GM12878 (cell line): ENCODE data around the gene NR1D1. TPM values are rescaled to one million over a fixed set of nuclear protein-coding genes. Genes with fewer than 3 reads are reported as not detected.

Source experiments
- ATAC-seq: fragments of 200-7000 bp; cut with Tn5 transposase; 3 replicates; pipeline ENCODE4 v1.9.1; 2020; ENCODE audit warnings: mild to moderate bottlenecking, moderate library complexity
- BruUV-seq: library from RNA; stranded (reverse); fragments of 400-500 nt; replicated peaks from 2 replicates; lab custom pipeline; 2021; lab: Mats Ljungman, UMichigan
- CTCF ChIA-PET: fragments of 300-600 bp; sonication (Branson Sonifier 250); formaldehyde crosslinking; extraction: SDS; loops from one replicate; lab custom pipeline; 2021; ENCODE audit warnings: inconsistent platforms; lab: Yijun Ruan, JAX
- POLR2A ChIA-PET: fragments of 350-600 bp; formaldehyde crosslinking; extraction: SDS; loops from one replicate; lab custom pipeline; 2021; ENCODE audit warnings: inconsistent platforms; lab: Charles Lee
- RAD21 ChIA-PET: fragments of 300-600 bp; sonication (Branson Sonifier 250); formaldehyde crosslinking; loops from one replicate; lab custom pipeline; 2023; ENCODE audit warnings: antibody characterized with exemption; ENCODE audit not compliant: unreplicated experiment; lab: Charles Lee
- SMC1A ChIA-PET: fragments of 300-600 bp; sonication (Branson Sonifier 250); formaldehyde crosslinking; loops from one replicate; lab custom pipeline; 2023; ENCODE audit not compliant: unreplicated experiment, uncharacterized antibody; lab: Charles Lee
- DNase-seq: peaks from one replicate; pipeline ENCODE4 v3.0.0-alpha.2; 2011; ENCODE audit warnings: low read depth, low spot score
- FAIRE-seq: peaks from 3 replicates; lab custom pipeline; 2011; peaks lifted over from hg19 to GRCh38; lab: Jason Lieb, UNC
- H2AFZ ChIP-seq: 2 replicates; pipeline ENCODE4 v1.6.0; 2011; ENCODE audit warnings: low read depth, low read length, control low read depth; ENCODE audit not compliant: control insufficient read depth
- H3K27ac ChIP-seq: 2 replicates; pipeline ENCODE4 v1.5.1; 2011; ENCODE audit warnings: control low read depth; ENCODE audit not compliant: control insufficient read depth, insufficient read depth
- H3K27me3 ChIP-seq, 2 experiments: replicated peaks in 1 of 2; 2 replicates each; pipeline versions ENCODE4 v1.6.0 to v1.6.1; 2011; ENCODE audit warnings: low read length in 1 of 2; ENCODE audit not compliant: control insufficient read depth in 2 of 2, insufficient read depth in 2 of 2
- H3K36me3 ChIP-seq, 2 experiments: 2 replicates each; pipeline ENCODE4 v1.5.1; 2011; ENCODE audit warnings: low read length in 1 of 2; ENCODE audit not compliant: control insufficient read depth in 2 of 2, insufficient read depth in 2 of 2
- H3K4me1 ChIP-seq: 2 replicates; pipeline ENCODE4 v1.6.1; 2011; ENCODE audit warnings: mild to moderate bottlenecking, low read length, moderate library complexity, mixed read lengths; ENCODE audit not compliant: control insufficient read depth, insufficient read depth
- H3K4me2 ChIP-seq: 2 replicates; pipeline ENCODE4 v1.6.0; 2011; ENCODE audit warnings: control low read depth; ENCODE audit not compliant: control insufficient read depth, insufficient read depth
- H3K4me3 ChIP-seq: fragments of 200-600 bp; sonication (generic); 2 replicates; pipeline ENCODE4 v1.5.1; 2016
- H3K79me2 ChIP-seq: 2 replicates; pipeline ENCODE4 v1.6.0; 2011; ENCODE audit warnings: low read length; ENCODE audit not compliant: control insufficient read depth, insufficient read depth
- H3K9ac ChIP-seq: 2 replicates; pipeline ENCODE4 v1.8.0; 2011; ENCODE audit warnings: low read length, control low read depth, mixed read lengths; ENCODE audit not compliant: control insufficient read depth, insufficient read depth
- H3K9me3 ChIP-seq: replicated peaks from 3 replicates; pipeline ENCODE4 v1.5.1; 2011; ENCODE audit warnings: mild to moderate bottlenecking, low read length; ENCODE audit not compliant: control insufficient read depth, insufficient read depth
- H4K20me1 ChIP-seq: 2 replicates; pipeline ENCODE4 v1.6.0; 2011; ENCODE audit not compliant: control insufficient read depth, insufficient read depth
- CHD1 ChIP-seq: IDR thresholded peaks from 2 replicates; pipeline ENCODE4 v1.6.1; 2012; ENCODE audit warnings: low read depth, low read length, improper control_type of control experiment
- EP300 ChIP-seq, 2 experiments: fragments of 150-350 bp in 1 of 2; IDR thresholded peaks; 2 replicates each; pipeline ENCODE4 v1.6.1; 2011 to 2012; ENCODE audit warnings: low read depth in 2 of 2, low read length in 2 of 2, borderline replicate concordance in 1 of 2, improper control_type of control experiment in 1 of 2, inconsistent platforms in 1 of 2; ENCODE audit not compliant: control insufficient read depth in 1 of 2
- GABPA ChIP-seq: IDR thresholded peaks from 2 replicates; pipeline ENCODE4 v1.6.1; 2014; ENCODE audit warnings: antibody characterized with exemption, low read depth, mild to moderate bottlenecking, inconsistent platforms
- HCFC1 ChIP-seq: fragments of 150-350 bp; IDR thresholded peaks from 2 replicates; pipeline ENCODE4 v1.6.1; 2014; ENCODE audit warnings: low read length
- HDAC2 ChIP-seq: fragments of 200-600 bp; sonication (generic); IDR thresholded peaks from 2 replicates; pipeline ENCODE4 v1.6.1; 2017
- KLF5 ChIP-seq: fragments of 450-650 bp; IDR thresholded peaks from 2 replicates; pipeline ENCODE4 v1.6.1; 2014; ENCODE audit warnings: mild to moderate bottlenecking; ENCODE audit not compliant: partially characterized antibody
- MTA3 ChIP-seq: IDR thresholded peaks from 2 replicates; pipeline ENCODE4 v1.6.1; 2012; ENCODE audit warnings: low read length, inconsistent platforms, borderline replicate concordance
- MYB ChIP-seq: fragments of 150-350 bp; IDR thresholded peaks from 2 replicates; pipeline ENCODE4 v1.6.1; 2014; ENCODE audit warnings: mild to moderate bottlenecking, low read depth, low read length, borderline replicate concordance
- NR2F1 ChIP-seq: fragments of 450-650 bp; conservative IDR thresholded peaks from 2 replicates; pipeline ENCODE4 v1.6.1; 2017; ENCODE audit warnings: mild to moderate bottlenecking
- PAX8 ChIP-seq: fragments of 450-650 bp; IDR thresholded peaks from 2 replicates; pipeline ENCODE4 v1.6.1; 2017; ENCODE audit warnings: mild to moderate bottlenecking, moderate library complexity
- REST ChIP-seq: IDR thresholded peaks from 2 replicates; pipeline ENCODE4 v1.6.1; 2012; ENCODE audit warnings: mild to moderate bottlenecking, low read depth, low read length
- SIN3A ChIP-seq: IDR thresholded peaks from 2 replicates; pipeline ENCODE4 v1.6.1; 2012; ENCODE audit warnings: low read depth, low read length, improper control_type of control experiment
- SKIL ChIP-seq: fragments of 450-650 bp; IDR thresholded peaks from 2 replicates; pipeline ENCODE4 v1.6.1; 2017; ENCODE audit warnings: mild to moderate bottlenecking, low read depth, inconsistent platforms; ENCODE audit not compliant: poor library complexity, severe bottlenecking
- SPI1 ChIP-seq: IDR thresholded peaks from 2 replicates; pipeline ENCODE4 v1.6.1; 2011; ENCODE audit warnings: low read depth, mild to moderate bottlenecking, low read length, moderate library complexity, borderline replicate concordance; ENCODE audit not compliant: insufficient read depth
- TARDBP ChIP-seq: IDR thresholded peaks from 2 replicates; pipeline ENCODE4 v1.6.1; 2016; ENCODE audit warnings: borderline replicate concordance
- YBX1 ChIP-seq: fragments of 450-650 bp; IDR thresholded peaks from 2 replicates; pipeline ENCODE4 v1.6.1; 2016; ENCODE audit warnings: antibody characterized with exemption
- ZBTB33 ChIP-seq: fragments of 450-650 bp; IDR thresholded peaks from 2 replicates; pipeline ENCODE4 v1.6.1; 2017; ENCODE audit warnings: mild to moderate bottlenecking
- WGBS: methylation state at CpG from one replicate; pipeline ENCODE4 v1.1.6; 2016; ENCODE audit warnings: low lambda C conversion rate; ENCODE audit not compliant: insufficient replicate concordance, insufficient coverage; ENCODE audit errors: missing lambda C conversion rate; 5-methylcytosine and 5-hydroxymethylcytosine counted together
- in situ Hi-C: fragments of 300-500 bp; cut with MboI; formaldehyde crosslinking; loops from 9 replicates; pipeline ENCODE4 v1.14.3; 2018; ENCODE audit warnings: mixed read lengths
- intact Hi-C: fragments of 100-400 bp; cut with micrococcal nuclease; formaldehyde crosslinking; loops from one replicate; pipeline ENCODE4 v1.14.2; 2022; ENCODE audit not compliant: unreplicated experiment
- polyA plus RNA-seq, 11 experiments: library from polyadenylated mRNA; depleted of rRNA in 4 of 11; unstranded in 6 of 11; stranded (reverse) in 5 of 11; fragments of >200 nt; fragmentation: Nextera tagmentation in 4 of 11; fragmentation: Illumina TruSeq in 1 of 11; extraction: Ambion mirVana in 4 of 11; extraction: Trizol in 1 of 11; gene quantifications; 1 replicate in 1 of 11; 2 replicates in 10 of 11; pipeline versions ENCODE4 v1.2.1 to v1.2.3, GENCODE V29; 2011 to 2016; ENCODE audit warnings: inconsistent platforms in 2 of 11, missing spikeins in 2 of 11, low read depth in 1 of 11
- total RNA-seq, 4 experiments: library from RNA; depleted of rRNA in 3 of 4; stranded (reverse); fragments of >200 nt in 3 of 4; fragmentation: Illumina TruSeq in 1 of 4; extraction: Trizol in 1 of 4; gene quantifications; 2 replicates each; pipeline versions ENCODE4 v1.2.1 to v1.2.3, GENCODE V29; 2013 to 2021

NR1D1 gene
- total and polyA plus RNA-seq, 10 of the 15 experiments (the other 5 are each of a cell fraction or from before 2014, with no cell fraction given) = 0.10 to 3.4 (median 0.94) TPM

- RAD21 ChIA-PET = interaction anchor here (0.6 to 3.8 kb wide), 11 partner anchors 11 to 381 kb away, joined by 3 to 32 read pairs (median 4); no protein-coding TSS in a partner anchor
- WGBS = 1% methylated on average over 14 of the region's 14 CpGs
- ATAC-seq (peak; percentile 20), FAIRE-seq (no peak), DNase-seq (no peak)
- CTCF ChIA-PET = interaction anchor here (0.6 to 4.1 kb wide), 10 partner anchors 9 to 278 kb away, joined by 3 to 45 read pairs (median 5); partner anchors contain the start of genes MSL1 and TOP2A
- POLR2A ChIA-PET = interaction anchor here (0.5 to 4.9 kb wide), 10 partner anchors 8 to 186 kb away, joined by 3 to 45 read pairs (median 4); partner anchors contain the start of genes MSL1 and NR1D1
- Histone ChIP-seq H3K27ac (peak overlapping the region; percentile 97), H3K79me2 (peaks cover 36% of the 10 kb centered on the region), H4K20me1 (no peaks in the 10 kb centered on the region), H3K9me3 (no peaks in the 10 kb centered on the region; the same call in 2 of the 3 replicates), H3K27me3 (no peaks in the 10 kb centered on the region), H3K4me3 (peak overlapping the region; percentile 76), H2AFZ (peak overlapping the region; percentile 92), H3K4me1 (peaks cover 2% of the 10 kb centered on the region; the same call in 1 of the 2 replicates), H3K36me3 (peaks cover 1 to 19% of the 10 kb centered on the region in 2 experiments; a peak in 3 of 4 replicates), H3K9ac (peak overlapping the region; percentile 84), H3K4me2 (peak overlapping the region; percentile 98)
- in situ Hi-C loops = no loop called here
- TSS peak; percentile 78 for BruUV-seq
- intact Hi-C loops = loop anchor here (1.0 kb wide), 1 partner anchor 16 kb away; no protein-coding TSS in a partner anchor
- SMC1A ChIA-PET = interaction anchor here (0.6 to 4.1 kb wide), 14 partner anchors 11 to 85 kb away, joined by 3 to 24 read pairs (median 4); partner anchors contain the start of genes MSL1 and WIPF2
- TF ChIP-seq SKIL (no peak), CHD1 (0 out of 2 replicates have a peak, but pooled peaks have one; percentile 41), KLF5 (peak; percentile 28), TARDBP (no peak), YBX1 (no peak), MYB (no peak), HDAC2 (no peak), EP300 (IDR thresholded peaks at IDR 0.05; ENCODE audit: borderline replicate concordance in 1 of 2, control insufficient read depth in 1 of 2, low read depth in 2 of 2, low read length in 2 of 2) (no peak), PAX8 (peak; percentile 87), REST (no peak), GABPA (no peak), SPI1 (peak; percentile 32), NR2F1 (0 out of 2 replicates have a peak, but pooled peaks have one; percentile 17), HCFC1 (no peak), SIN3A (no peak), MTA3 (no peak), ZBTB33 (0 out of 2 replicates have a peak, but pooled peaks have one; percentile 17)
Observed at GRCh38 chr17:40139566-40140058, 39.2 kb upstream of the NR1D1 start.
